HG02870 (cell line): ENCODE data around the gene RABGAP1.

ENCODE experiments used
- ATAC-seq: cut with Tn5 transposase; IDR thresholded peaks from one replicate; pipeline ENCODE4 v1.9.1; 2021; ENCODE audit warnings: mild to moderate bottlenecking, moderate library complexity; ENCODE audit not compliant: unreplicated experiment

RABGAP1 gene

GRCh38 chr9:123149067-123149466 lies 208.2 kb downstream of the RABGAP1 start:
- ATAC-seq: no peak

GRCh38 chr9:123150708-123151503 lies 210.1 kb downstream of the RABGAP1 start:
- no peak for ATAC-seq
